ENCODE data around the gene NEURL1B. TPM values are rescaled to one million over a fixed set of nuclear protein-coding genes. Genes with fewer than 3 reads are reported as not detected.

NEURL1B gene
- total and polyA plus RNA-seq, 11 donors, result 11.8 to 47.1 (median 25.8) TPM

DNA sequence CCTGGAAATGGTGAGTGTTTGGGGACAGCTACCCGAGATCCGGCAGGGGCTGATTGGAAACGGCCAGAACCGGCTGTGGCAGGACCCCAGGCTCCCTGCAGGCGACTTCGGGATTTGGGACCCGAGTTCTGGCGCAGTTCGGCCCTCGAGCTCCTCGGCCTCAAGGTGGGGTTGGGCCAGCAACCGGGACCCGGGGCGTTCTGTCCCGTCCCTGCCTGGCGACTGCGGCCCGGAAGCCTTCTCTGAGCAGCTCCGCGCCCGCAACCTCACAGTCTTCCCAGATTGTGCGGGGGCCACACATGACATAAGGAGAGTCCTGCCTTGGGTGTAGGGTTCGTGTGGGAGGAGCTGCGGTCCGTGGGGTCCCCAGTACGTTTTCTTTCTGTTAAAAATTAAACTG is 23.2 kb upstream of the NEURL1B start:
- Histone ChIP-seq H3K27ac (peak overlapping the region in 8 of 12 donors; percentile 60 to 86 (median 78)), H3K4me3 (no peak overlapping the region), H3K27me3 (no peaks in the 10 kb centered on the region), H3K36me3 (no peaks in the 10 kb centered on the region), H3K4me1 (peaks cover 0 to 7% (median 4%) of the 10 kb centered on the region in 12 donors), H3K9me3 (peaks cover 0 to 23% (median 1%) of the 10 kb centered on the region in 12 donors)
- 94 to 95% (median 94%) methylated on average over 26 of the region's 26 CpGs for WGBS, 4 donors
- DNase-seq (peak in 1 of 5 donors; percentile 20), ATAC-seq (no peak)
- intact Hi-C loops (cut with DNase I), result no loop called here
- TF ChIP-seq, protein P1, sequence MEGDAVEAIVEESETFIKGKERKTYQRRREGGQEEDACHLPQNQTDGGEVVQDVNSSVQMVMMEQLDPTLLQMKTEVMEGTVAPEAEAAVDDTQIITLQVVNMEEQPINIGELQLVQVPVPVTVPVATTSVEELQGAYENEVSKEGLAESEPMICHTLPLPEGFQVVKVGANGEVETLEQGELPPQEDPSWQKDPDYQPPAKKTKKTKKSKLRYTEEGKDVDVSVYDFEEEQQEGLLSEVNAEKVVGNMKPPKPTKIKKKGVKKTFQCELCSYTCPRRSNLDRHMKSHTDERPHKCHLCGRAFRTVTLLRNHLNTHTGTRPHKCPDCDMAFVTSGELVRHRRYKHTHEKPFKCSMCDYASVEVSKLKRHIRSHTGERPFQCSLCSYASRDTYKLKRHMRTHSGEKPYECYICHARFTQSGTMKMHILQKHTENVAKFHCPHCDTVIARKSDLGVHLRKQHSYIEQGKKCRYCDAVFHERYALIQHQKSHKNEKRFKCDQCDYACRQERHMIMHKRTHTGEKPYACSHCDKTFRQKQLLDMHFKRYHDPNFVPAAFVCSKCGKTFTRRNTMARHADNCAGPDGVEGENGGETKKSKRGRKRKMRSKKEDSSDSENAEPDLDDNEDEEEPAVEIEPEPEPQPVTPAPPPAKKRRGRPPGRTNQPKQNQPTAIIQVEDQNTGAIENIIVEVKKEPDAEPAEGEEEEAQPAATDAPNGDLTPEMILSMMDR (IDR thresholded peaks at IDR 0.05), result no peak
- TF ChIP-seq POLR2A (IDR thresholded peaks at IDR 0.05), result no peak

DNA sequence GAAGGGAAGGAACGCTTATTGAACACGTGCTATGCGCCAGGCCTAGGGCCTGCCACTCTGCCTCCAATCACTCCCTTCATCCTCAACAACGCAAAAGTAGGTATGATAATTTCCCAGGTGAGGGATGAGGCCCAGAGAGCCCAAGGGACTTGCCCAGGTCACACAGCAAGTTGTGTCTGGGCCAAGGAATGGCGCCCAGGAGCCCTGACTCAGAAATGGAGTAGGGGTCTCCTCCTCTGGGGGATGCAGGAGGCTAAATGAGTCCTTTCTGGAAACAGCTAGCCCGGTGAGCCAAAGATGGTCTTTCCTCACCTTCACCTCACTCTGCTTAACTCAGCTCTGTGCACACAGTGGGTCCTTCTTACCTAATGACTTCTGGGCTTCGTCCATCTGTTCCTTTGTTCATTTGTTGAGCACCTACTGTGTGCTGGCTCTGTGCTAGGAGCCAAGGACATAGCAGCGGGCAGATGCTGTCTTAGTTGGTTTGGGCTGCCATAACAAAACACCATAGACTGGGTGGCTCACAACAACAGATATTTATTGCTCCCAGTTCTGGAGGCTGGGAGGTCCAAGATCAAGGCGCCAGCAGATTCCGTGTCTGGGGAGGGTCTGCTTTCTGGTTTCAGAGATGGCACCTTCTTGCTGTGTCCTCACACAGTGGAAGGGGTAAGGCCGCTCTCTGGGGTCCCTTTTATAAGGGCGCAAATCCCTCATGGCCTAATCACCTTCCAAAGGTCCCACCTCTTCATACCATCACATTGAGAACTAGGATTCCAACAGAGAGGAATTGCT is 22.3 kb upstream of the NEURL1B start:
- DNase-seq (peak in 1 of 5 donors; percentile 7), ATAC-seq (no peak)
- Histone ChIP-seq H3K27me3 (no peaks in the 10 kb centered on the region), H3K4me1 (peaks cover 0 to 7% (median 4%) of the 10 kb centered on the region in 12 donors), H3K36me3 (no peaks in the 10 kb centered on the region), H3K4me3 (no peak overlapping the region), H3K27ac (peak overlapping the region in 1 of 12 donors; percentile 18), H3K9me3 (peaks cover 0 to 15% (median 1%) of the 10 kb centered on the region in 12 donors)
- 92 to 97% (median 95%) methylated on average over 11 to 12 of the region's 12 CpGs for WGBS, 4 donors
- intact Hi-C loops (cut with DNase I), result no loop called here
- TF ChIP-seq, protein P1 (IDR thresholded peaks at IDR 0.05), result no peak
- no peak for TF ChIP-seq POLR2A (IDR thresholded peaks at IDR 0.05)

DNA sequence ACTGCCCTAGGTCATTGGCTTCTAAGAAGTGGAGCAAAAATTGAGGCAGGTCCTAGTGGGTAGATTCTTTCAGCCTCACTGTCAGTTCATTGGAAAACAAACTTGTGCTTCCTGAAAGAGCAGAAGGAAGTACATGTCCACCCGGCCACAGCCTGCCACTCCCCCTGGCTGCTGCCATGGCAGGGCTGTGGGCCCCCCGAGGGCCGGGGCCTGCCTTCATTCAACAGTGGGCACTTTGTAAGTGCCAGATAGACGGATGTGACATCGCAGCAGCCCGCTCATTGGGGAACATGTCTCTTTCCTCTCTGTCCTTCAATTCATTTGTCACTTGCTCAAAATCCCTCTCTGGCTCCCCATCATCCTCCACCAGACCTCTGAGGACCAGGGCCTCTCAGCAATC is 20.6 kb upstream of the NEURL1B start:
- intact Hi-C loops (cut with DNase I), result no loop called here
- Histone ChIP-seq H3K27ac (no peak overlapping the region), H3K36me3 (no peaks in the 10 kb centered on the region), H3K9me3 (peaks cover 0 to 8% (median 0%) of the 10 kb centered on the region in 12 donors), H3K27me3 (no peaks in the 10 kb centered on the region), H3K4me3 (no peak overlapping the region), H3K4me1 (peaks cover 0 to 12% (median 4%) of the 10 kb centered on the region in 12 donors)
- ATAC-seq (no peak), DNase-seq (peak in 1 of 5 donors; percentile 11)
- WGBS, 4 donors, result 72 to 91% (median 81%) methylated on average over 6 of the region's 6 CpGs
- TF ChIP-seq, protein P1 (IDR thresholded peaks at IDR 0.05), result no peak
- no peak for TF ChIP-seq POLR2A (IDR thresholded peaks at IDR 0.05)

All from heart left ventricle (tissue), 16 donors.